ENCODE measurements around the gene RGS11. TPM values are rescaled to one million over a fixed set of nuclear protein-coding genes. Genes with fewer than 3 reads are reported as not detected.

The RGS11 gene
- total and polyA plus RNA-seq, 2 experiments from 2014 or later = 0.74 to 1.8 TPM

GRCh38 chr16:220021-220420 lies 55.7 kb downstream of the RGS11 start (continued):
- no peak for TF ChIP-seq ZNF462 (CRISPR knock-in tag; IDR thresholded peaks at IDR 0.05)
- no peak for TF ChIP-seq POLR2AphosphoS5 (IDR thresholded peaks at IDR 0.05; ENCODE audit: low read depth)

Other genes starting within 250 kb of the RGS11 start
- gene POLR3K, start 222.3 kb downstream of the RGS11 start, total RNA-seq (2014; rRNA removed; shearing (Covaris generic)) = 11.7 and 17.8 TPM in 2 replicates
- 58.5 and 60.0 TPM in 2 replicates for gene POLR3K, start 222.3 kb downstream of the RGS11 start, polyA plus RNA-seq (2016; fragmentation: Nextera tagmentation; extraction: Ambion mirVana)
- gene SNRNP25, start 222.1 kb downstream of the RGS11 start, total RNA-seq (2014; rRNA removed; shearing (Covaris generic)) = 31.2 and 34.4 TPM in 2 replicates
- 79.5 and 81.6 TPM in 2 replicates for gene SNRNP25, start 222.1 kb downstream of the RGS11 start, polyA plus RNA-seq (2016; fragmentation: Nextera tagmentation; extraction: Ambion mirVana)
- 15.3 and 24.5 TPM in 2 replicates for gene RHBDF1, start 203.3 kb downstream of the RGS11 start, total RNA-seq (2014; rRNA removed; shearing (Covaris generic))
- 22.1 and 22.6 TPM in 2 replicates for gene RHBDF1, start 203.3 kb downstream of the RGS11 start, polyA plus RNA-seq (2016; fragmentation: Nextera tagmentation; extraction: Ambion mirVana)
- 57.8 and 91.1 TPM in 2 replicates for gene MPG, start 197.7 kb downstream of the RGS11 start, total RNA-seq (2014; rRNA removed; shearing (Covaris generic))
- 38.0 and 39.2 TPM in 2 replicates for gene MPG, start 197.7 kb downstream of the RGS11 start, polyA plus RNA-seq (2016; fragmentation: Nextera tagmentation; extraction: Ambion mirVana)
- 45.7 and 45.9 TPM in 2 replicates for gene NPRL3, start 137.3 kb downstream of the RGS11 start, total RNA-seq (2014; rRNA removed; shearing (Covaris generic))
- 14.5 and 15.4 TPM in 2 replicates for gene NPRL3, start 137.3 kb downstream of the RGS11 start, polyA plus RNA-seq (2016; fragmentation: Nextera tagmentation; extraction: Ambion mirVana)
- not detected in 2 replicates for gene HBZ, start 123.3 kb downstream of the RGS11 start, total RNA-seq (2014; rRNA removed; shearing (Covaris generic))
- 0.39 TPM in 1 of 2 replicates, not detected in the other for gene HBZ, start 123.3 kb downstream of the RGS11 start, polyA plus RNA-seq (2016; fragmentation: Nextera tagmentation; extraction: Ambion mirVana)
- not detected in 2 replicates for gene HBM, start 110.0 kb downstream of the RGS11 start, total RNA-seq (2014; rRNA removed; shearing (Covaris generic))
- 0.68 TPM in 1 of 2 replicates, not detected in the other for gene HBM, start 110.0 kb downstream of the RGS11 start, polyA plus RNA-seq (2016; fragmentation: Nextera tagmentation; extraction: Ambion mirVana)
- gene HBA2, start 103.1 kb downstream of the RGS11 start, total RNA-seq (2014; rRNA removed; shearing (Covaris generic)) = 1.9 TPM in 1 of 2 replicates, not detected in the other
- 7.8 and 11.7 TPM in 2 replicates for gene HBA2, start 103.1 kb downstream of the RGS11 start, polyA plus RNA-seq (2016; fragmentation: Nextera tagmentation; extraction: Ambion mirVana)
- not detected in 2 replicates for gene HBA1, start 99.3 kb downstream of the RGS11 start, total RNA-seq (2014; rRNA removed; shearing (Covaris generic))
- 3.4 and 6.7 TPM in 2 replicates for gene HBA1, start 99.3 kb downstream of the RGS11 start, polyA plus RNA-seq (2016; fragmentation: Nextera tagmentation; extraction: Ambion mirVana)
- gene HBQ1, start 95.5 kb downstream of the RGS11 start, total RNA-seq (2014; rRNA removed; shearing (Covaris generic)) = 3.1 and 6.6 TPM in 2 replicates
- 8.3 and 8.5 TPM in 2 replicates for gene HBQ1, start 95.5 kb downstream of the RGS11 start, polyA plus RNA-seq (2016; fragmentation: Nextera tagmentation; extraction: Ambion mirVana)
- gene LUC7L, start 46.5 kb downstream of the RGS11 start, total RNA-seq (2014; rRNA removed; shearing (Covaris generic)) = 114 and 115 TPM in 2 replicates
- 136 and 151 TPM in 2 replicates for gene LUC7L, start 46.5 kb downstream of the RGS11 start, polyA plus RNA-seq (2016; fragmentation: Nextera tagmentation; extraction: Ambion mirVana)
- 57.2 and 128 TPM in 2 replicates for gene FAM234A, start 41.1 kb downstream of the RGS11 start, total RNA-seq (2014; rRNA removed; shearing (Covaris generic))
- gene FAM234A, start 41.1 kb downstream of the RGS11 start, polyA plus RNA-seq (2016; fragmentation: Nextera tagmentation; extraction: Ambion mirVana) = 37.9 and 41.9 TPM in 2 replicates
- gene ARHGDIG, start 4.6 kb upstream of the RGS11 start, total RNA-seq (2014; rRNA removed; shearing (Covaris generic)) = 1.0 and 1.2 TPM in 2 replicates
- gene ARHGDIG, start 4.6 kb upstream of the RGS11 start, polyA plus RNA-seq (2016; fragmentation: Nextera tagmentation; extraction: Ambion mirVana) = 0.24 and 0.78 TPM in 2 replicates
- 0.87 TPM in 1 of 2 replicates, not detected in the other for gene PDIA2, start 7.2 kb upstream of the RGS11 start, total RNA-seq (2014; rRNA removed; shearing (Covaris generic))
- 0.39 and 0.52 TPM in 2 replicates for gene PDIA2, start 7.2 kb upstream of the RGS11 start, polyA plus RNA-seq (2016; fragmentation: Nextera tagmentation; extraction: Ambion mirVana)
- gene AXIN1, start 76.8 kb upstream of the RGS11 start, total RNA-seq (2014; rRNA removed; shearing (Covaris generic)) = 50.6 and 54.5 TPM in 2 replicates
- 14.3 and 15.0 TPM in 2 replicates for gene AXIN1, start 76.8 kb upstream of the RGS11 start, polyA plus RNA-seq (2016; fragmentation: Nextera tagmentation; extraction: Ambion mirVana)
- 115 and 169 TPM in 2 replicates for gene MRPL28, start 94.6 kb upstream of the RGS11 start, total RNA-seq (2014; rRNA removed; shearing (Covaris generic))
- 129 and 135 TPM in 2 replicates for gene MRPL28, start 94.6 kb upstream of the RGS11 start, polyA plus RNA-seq (2016; fragmentation: Nextera tagmentation; extraction: Ambion mirVana)
- gene PGAP6, start 106.0 kb upstream of the RGS11 start, total RNA-seq (2014; rRNA removed; shearing (Covaris generic)) = 98.7 and 112 TPM in 2 replicates
- gene PGAP6, start 106.0 kb upstream of the RGS11 start, polyA plus RNA-seq (2016; fragmentation: Nextera tagmentation; extraction: Ambion mirVana) = 25.1 and 29.5 TPM in 2 replicates
- gene NME4, start 121.3 kb upstream of the RGS11 start, total RNA-seq (2014; rRNA removed; shearing (Covaris generic)) = 228 and 249 TPM in 2 replicates
- gene NME4, start 121.3 kb upstream of the RGS11 start, polyA plus RNA-seq (2016; fragmentation: Nextera tagmentation; extraction: Ambion mirVana) = 511 and 521 TPM in 2 replicates
- 17.9 and 26.9 TPM in 2 replicates for gene DECR2, start 125.9 kb upstream of the RGS11 start, total RNA-seq (2014; rRNA removed; shearing (Covaris generic))
- gene DECR2, start 125.9 kb upstream of the RGS11 start, polyA plus RNA-seq (2016; fragmentation: Nextera tagmentation; extraction: Ambion mirVana) = 19.0 and 20.3 TPM in 2 replicates
- gene RAB11FIP3, start 149.7 kb upstream of the RGS11 start, total RNA-seq (2014; rRNA removed; shearing (Covaris generic)) = 27.9 and 29.2 TPM in 2 replicates
- gene RAB11FIP3, start 149.7 kb upstream of the RGS11 start, polyA plus RNA-seq (2016; fragmentation: Nextera tagmentation; extraction: Ambion mirVana) = 3.2 and 4.4 TPM in 2 replicates